Measurements from ENCODE around the gene DUXA. TPM values are rescaled to one million over a fixed set of nuclear protein-coding genes. Genes with fewer than 3 reads are reported as not detected.

Gene DUXA
- polyA plus RNA-seq (2012; ENCODE audit: insufficient read length, low read depth): not detected

DNA sequence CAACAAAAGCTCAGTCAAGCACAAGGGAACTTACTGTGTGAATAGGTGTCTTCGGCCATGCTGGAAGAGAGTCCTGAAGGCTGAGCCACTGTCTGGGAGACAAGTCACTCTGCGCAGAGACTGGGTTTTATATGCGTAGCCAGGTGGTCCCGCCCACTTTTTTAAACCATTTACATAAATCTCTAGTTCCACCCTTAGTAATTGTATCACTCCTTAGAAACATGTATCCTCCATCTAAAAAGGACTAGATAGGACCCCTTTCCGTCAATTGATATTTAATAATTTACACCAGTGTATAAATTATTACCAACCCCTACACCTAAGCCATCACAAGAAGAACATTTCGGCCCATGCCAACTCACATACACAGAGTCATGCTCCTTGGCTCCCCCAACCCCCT is at the start of gene DUXA:
TSS of gene DUXA (minus strand) at position 101 of the 400 bp plus-strand sequence. CDS start at position 59, 42 bp downstream.
- TF ChIP-seq FOXP2 (optimal IDR thresholded peaks at IDR 0.05; ENCODE audit: borderline replicate concordance, extremely low read depth, extremely low read length, insufficient read depth): no peak

DNA sequence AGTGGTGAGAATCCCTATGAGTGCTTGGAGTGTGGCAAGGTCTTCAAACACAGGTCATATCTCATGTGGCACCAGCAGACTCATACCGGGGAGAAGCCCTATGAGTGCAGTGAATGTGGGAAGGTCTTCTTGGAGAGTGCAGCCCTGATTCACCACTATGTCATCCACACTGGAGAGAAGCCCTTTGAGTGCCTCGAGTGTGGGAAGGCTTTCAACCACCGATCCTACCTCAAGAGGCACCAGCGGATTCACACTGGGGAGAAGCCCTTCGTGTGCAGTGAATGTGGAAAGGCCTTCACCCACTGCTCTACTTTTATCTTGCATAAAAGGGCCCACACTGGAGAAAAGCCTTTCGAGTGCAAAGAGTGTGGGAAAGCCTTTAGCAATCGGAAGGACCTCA is 44.8 kb upstream of the DUXA start:
- no peak for TF ChIP-seq SIN3A (IDR thresholded peaks at IDR 0.05; ENCODE audit: borderline replicate concordance, insufficient read depth, low read length)
- no peak for TF ChIP-seq FOXP2 (optimal IDR thresholded peaks at IDR 0.05; ENCODE audit: borderline replicate concordance, extremely low read depth, extremely low read length, insufficient read depth)
- TF ChIP-seq, protein P1, sequence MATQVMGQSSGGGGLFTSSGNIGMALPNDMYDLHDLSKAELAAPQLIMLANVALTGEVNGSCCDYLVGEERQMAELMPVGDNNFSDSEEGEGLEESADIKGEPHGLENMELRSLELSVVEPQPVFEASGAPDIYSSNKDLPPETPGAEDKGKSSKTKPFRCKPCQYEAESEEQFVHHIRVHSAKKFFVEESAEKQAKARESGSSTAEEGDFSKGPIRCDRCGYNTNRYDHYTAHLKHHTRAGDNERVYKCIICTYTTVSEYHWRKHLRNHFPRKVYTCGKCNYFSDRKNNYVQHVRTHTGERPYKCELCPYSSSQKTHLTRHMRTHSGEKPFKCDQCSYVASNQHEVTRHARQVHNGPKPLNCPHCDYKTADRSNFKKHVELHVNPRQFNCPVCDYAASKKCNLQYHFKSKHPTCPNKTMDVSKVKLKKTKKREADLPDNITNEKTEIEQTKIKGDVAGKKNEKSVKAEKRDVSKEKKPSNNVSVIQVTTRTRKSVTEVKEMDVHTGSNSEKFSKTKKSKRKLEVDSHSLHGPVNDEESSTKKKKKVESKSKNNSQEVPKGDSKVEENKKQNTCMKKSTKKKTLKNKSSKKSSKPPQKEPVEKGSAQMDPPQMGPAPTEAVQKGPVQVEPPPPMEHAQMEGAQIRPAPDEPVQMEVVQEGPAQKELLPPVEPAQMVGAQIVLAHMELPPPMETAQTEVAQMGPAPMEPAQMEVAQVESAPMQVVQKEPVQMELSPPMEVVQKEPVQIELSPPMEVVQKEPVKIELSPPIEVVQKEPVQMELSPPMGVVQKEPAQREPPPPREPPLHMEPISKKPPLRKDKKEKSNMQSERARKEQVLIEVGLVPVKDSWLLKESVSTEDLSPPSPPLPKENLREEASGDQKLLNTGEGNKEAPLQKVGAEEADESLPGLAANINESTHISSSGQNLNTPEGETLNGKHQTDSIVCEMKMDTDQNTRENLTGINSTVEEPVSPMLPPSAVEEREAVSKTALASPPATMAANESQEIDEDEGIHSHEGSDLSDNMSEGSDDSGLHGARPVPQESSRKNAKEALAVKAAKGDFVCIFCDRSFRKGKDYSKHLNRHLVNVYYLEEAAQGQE (IDR thresholded peaks at IDR 0.05; ENCODE audit: insufficient read depth in 1 of 2, low read depth in 2 of 2, low read length in 2 of 2): no peak
- TF ChIP-seq POLR2AphosphoS5 (IDR thresholded peaks at IDR 0.05; ENCODE audit: low read depth, low read length): no peak
- no peak for TF ChIP-seq TAF1 (IDR thresholded peaks at IDR 0.05; ENCODE audit: borderline replicate concordance, insufficient read depth, low read length)

DNA sequence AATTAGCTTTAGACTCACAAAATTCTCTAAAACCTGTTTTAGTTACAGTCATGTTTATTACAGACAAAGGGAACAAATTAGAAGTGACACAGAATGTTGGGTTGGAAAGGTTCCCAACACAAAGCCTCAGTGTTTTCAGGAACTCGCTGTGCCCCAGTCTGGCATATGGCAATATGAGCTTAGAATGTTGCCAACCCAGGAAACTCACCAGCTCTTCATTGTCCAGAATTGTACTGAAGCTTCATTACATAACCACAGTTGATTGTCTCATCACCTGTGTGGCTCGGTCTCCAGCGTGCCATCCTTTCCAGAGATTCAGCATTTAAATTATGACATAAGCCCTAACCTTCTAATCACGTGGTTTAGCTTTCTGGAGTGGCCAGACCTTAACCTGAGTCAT is 43.1 kb upstream of the DUXA start:
- TF ChIP-seq TAF1 (IDR thresholded peaks at IDR 0.05; ENCODE audit: borderline replicate concordance, insufficient read depth, low read length): no peak
- no peak for TF ChIP-seq FOXP2 (optimal IDR thresholded peaks at IDR 0.05; ENCODE audit: borderline replicate concordance, extremely low read depth, extremely low read length, insufficient read depth)
- TF ChIP-seq POLR2AphosphoS5 (IDR thresholded peaks at IDR 0.05; ENCODE audit: low read depth, low read length): no peak
- no peak for TF ChIP-seq SIN3A (IDR thresholded peaks at IDR 0.05; ENCODE audit: borderline replicate concordance, insufficient read depth, low read length)
- TF ChIP-seq, protein P1 (IDR thresholded peaks at IDR 0.05; ENCODE audit: insufficient read depth in 1 of 2, low read depth in 2 of 2, low read length in 2 of 2): no peak

DNA sequence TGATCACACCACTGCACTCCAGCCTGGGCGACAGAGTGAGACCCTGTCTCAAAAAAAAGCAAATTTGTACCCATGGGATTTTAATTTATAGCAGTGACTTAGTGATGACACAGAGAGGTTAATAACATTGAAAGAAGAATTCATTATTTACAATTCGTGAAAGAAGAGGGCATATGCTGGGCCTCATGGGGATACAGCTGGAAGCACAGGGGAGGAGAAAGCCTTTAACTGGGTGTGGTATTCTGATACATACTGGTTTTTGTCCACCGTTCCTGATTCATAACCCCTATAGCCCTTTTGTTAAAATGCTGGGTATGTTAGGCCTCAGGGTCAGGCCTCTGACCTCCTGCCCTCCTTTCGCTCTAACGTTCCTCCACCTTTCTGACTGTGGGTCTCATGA is 34.9 kb upstream of the DUXA start:
- TF ChIP-seq, protein P1 (IDR thresholded peaks at IDR 0.05; ENCODE audit: insufficient read depth in 1 of 2, low read depth in 2 of 2, low read length in 2 of 2): no peak
- no peak for TF ChIP-seq POLR2AphosphoS5 (IDR thresholded peaks at IDR 0.05; ENCODE audit: low read depth, low read length)
- TF ChIP-seq TAF1 (IDR thresholded peaks at IDR 0.05; ENCODE audit: borderline replicate concordance, insufficient read depth, low read length): no peak
- TF ChIP-seq SIN3A (IDR thresholded peaks at IDR 0.05; ENCODE audit: borderline replicate concordance, insufficient read depth, low read length): no peak
- TF ChIP-seq FOXP2 (optimal IDR thresholded peaks at IDR 0.05; ENCODE audit: borderline replicate concordance, extremely low read depth, extremely low read length, insufficient read depth): no peak

DNA sequence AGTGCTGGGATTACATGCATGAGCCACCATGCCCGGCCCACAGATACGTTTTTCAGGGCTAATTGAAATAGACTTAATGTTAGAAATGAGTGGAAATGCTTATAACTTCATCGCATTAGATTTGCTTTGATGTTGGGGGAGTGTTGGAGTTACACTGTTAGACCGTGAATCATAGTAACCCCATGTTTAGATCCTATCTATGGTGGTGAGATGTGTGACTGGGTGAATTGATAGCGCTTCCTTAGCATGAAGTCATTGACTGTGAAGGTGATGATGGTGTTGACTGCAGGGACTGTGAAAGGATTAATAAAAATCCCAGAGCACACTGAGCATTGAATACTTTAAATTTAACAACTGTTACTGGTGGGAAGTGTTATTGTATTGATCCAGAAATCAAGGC is 25.7 kb upstream of the DUXA start:
- no peak for TF ChIP-seq POLR2AphosphoS5 (IDR thresholded peaks at IDR 0.05; ENCODE audit: low read depth, low read length)
- no peak for TF ChIP-seq FOXP2 (optimal IDR thresholded peaks at IDR 0.05; ENCODE audit: borderline replicate concordance, extremely low read depth, extremely low read length, insufficient read depth)

DNA sequence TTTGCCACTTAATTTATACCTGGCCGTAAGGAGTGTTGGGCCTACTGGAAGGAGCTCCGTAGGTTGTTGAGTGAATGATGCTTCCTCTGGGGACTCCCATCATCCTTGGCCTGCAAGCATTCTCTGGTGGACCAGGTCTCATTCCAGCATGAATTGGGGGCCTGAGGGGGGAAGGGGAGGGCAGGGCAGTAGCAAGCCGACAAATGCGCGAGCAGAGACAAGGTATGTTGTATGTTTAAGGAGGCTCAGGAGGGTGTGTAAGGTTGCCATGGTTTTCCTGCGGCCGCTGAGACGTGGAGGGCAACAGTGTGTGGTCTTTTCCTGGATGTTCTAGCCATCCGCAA is 24.8 kb upstream of the DUXA start:
- TF ChIP-seq SIN3A (IDR thresholded peaks at IDR 0.05; ENCODE audit: borderline replicate concordance, insufficient read depth, low read length): no peak
- no peak for TF ChIP-seq POLR2AphosphoS5 (IDR thresholded peaks at IDR 0.05; ENCODE audit: low read depth, low read length)
- no peak for TF ChIP-seq FOXP2 (optimal IDR thresholded peaks at IDR 0.05; ENCODE audit: borderline replicate concordance, extremely low read depth, extremely low read length, insufficient read depth)
- TF ChIP-seq TAF1 (IDR thresholded peaks at IDR 0.05; ENCODE audit: borderline replicate concordance, insufficient read depth, low read length): no peak
- TF ChIP-seq, protein P1 (IDR thresholded peaks at IDR 0.05; ENCODE audit: insufficient read depth in 1 of 2, low read depth in 2 of 2, low read length in 2 of 2): no peak
